ENCODE measurements around the gene PTGR1.
A peak's percentile ranks its signal among the peaks of the same experiment; 100 is the strongest.

Gene PTGR1

DNA sequence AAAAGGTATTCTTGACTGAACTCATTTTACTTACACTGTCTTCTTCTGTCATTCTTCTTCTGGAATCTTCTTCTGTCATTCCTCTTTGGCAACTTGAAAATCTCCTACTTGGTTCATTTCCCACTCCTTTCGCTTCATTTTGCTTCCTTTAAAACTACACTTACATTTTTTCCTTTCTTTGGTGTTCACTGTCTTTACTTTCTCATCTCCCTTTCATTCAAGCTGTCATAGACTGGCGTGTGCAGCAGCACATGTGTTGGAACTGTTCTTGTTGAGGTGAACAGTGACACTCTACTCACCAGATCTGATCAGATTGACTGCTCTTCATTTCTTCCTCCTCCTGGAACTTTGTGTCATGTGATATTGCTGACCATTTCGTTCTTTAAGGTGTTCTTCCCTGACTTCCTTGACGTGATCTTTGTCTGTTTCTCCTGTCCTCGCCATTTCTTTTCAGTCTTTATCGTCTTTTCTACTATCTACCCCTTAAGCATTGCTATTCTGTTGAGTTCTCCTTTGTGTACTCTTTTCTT lies 38.0 kb upstream of the PTGR1 start:
- H3K4me3 ChIP-seq (ENCODE audit: low read length), result no peak overlapping the region
- TF ChIP-seq CTCF (IDR thresholded peaks at IDR 0.05; ENCODE audit: insufficient read depth, low read depth, low read length, missing control alignments), result no peak
- DNase-seq (ENCODE audit: low read depth), result no peak

DNA sequence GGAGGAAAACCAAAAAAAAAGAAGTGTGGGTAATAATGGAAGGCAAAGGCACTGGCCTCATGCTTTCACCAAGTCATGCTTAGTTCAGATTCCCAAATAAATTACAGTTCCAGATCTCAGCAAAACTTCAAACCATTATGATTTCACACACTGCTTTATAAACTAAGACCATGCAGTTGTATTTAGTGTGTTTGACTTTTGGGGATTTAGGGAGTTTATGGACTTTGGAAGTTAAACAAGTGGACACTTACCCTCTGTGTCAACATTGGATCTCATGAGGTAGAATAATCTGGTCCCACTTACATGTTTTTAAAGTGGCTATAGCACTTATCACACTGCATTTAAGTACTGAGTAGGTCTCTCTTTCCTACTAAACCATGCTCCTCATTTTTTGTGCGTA lies 35.4 kb upstream of the PTGR1 start:
- no peak overlapping the region for H3K4me3 ChIP-seq (ENCODE audit: low read length)
- DNase-seq (ENCODE audit: low read depth), result no peak
- no peak for TF ChIP-seq CTCF (IDR thresholded peaks at IDR 0.05; ENCODE audit: insufficient read depth, low read depth, low read length, missing control alignments)

GRCh38 chr9:111633389-111633736 lies 33.9 kb upstream of the PTGR1 start:
- no peak for DNase-seq (ENCODE audit: low read depth)
- H3K4me3 ChIP-seq (ENCODE audit: low read length), result no peak overlapping the region
- no peak for TF ChIP-seq CTCF (IDR thresholded peaks at IDR 0.05; ENCODE audit: insufficient read depth, low read depth, low read length, missing control alignments)

GRCh38 chr9:111632695-111633388 lies 33.4 kb upstream of the PTGR1 start:
- no peak for DNase-seq (ENCODE audit: low read depth)
- TF ChIP-seq CTCF (IDR thresholded peaks at IDR 0.05; ENCODE audit: insufficient read depth, low read depth, low read length, missing control alignments), result no peak
- H3K4me3 ChIP-seq (ENCODE audit: low read length), result peak overlapping the region; percentile 87

DNA sequence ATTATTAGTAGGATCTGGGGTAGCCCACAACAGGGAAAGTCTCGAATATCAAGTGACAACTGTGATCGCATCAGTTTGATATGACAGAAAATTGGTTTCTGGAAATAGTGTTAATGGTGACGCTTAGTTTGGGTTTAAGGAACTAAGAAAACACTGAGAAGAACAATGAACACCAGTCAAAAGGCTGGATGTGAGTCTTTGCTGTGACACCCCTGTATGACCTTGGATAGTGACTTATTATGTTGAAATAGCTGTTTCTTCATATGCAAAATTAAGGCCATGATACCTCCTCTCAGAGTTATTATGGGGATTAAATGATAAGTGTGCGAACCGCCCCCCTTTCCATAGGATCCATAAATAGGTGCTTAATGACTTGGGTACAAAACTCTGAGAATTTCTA lies 32.6 kb upstream of the PTGR1 start:
- no peak for TF ChIP-seq CTCF (IDR thresholded peaks at IDR 0.05; ENCODE audit: insufficient read depth, low read depth, low read length, missing control alignments)
- peak overlapping the region; percentile 87 for H3K4me3 ChIP-seq (ENCODE audit: low read length)
- peak; percentile 32 for DNase-seq (ENCODE audit: low read depth)

- DNase-seq (ENCODE audit: low read depth), result peak; percentile 99
- TF ChIP-seq CTCF (IDR thresholded peaks at IDR 0.05; ENCODE audit: insufficient read depth, low read depth, low read length, missing control alignments), result no peak
- H3K4me3 ChIP-seq (ENCODE audit: low read length), result peak within 1 kb of the TSS; percentile 87
These were observed 31.9 kb upstream of the PTGR1 start, which contains the start of gene DNAJC25 for GRCh38 chr9:111631214-111631971. Gene DNAJC25, plus strand, starts transcription at chr9:111631334. Its CDS starts 74 bp downstream, at chr9:111631408.
